Activated CD4-positive, alpha-beta T cell treated with anti-CD3 and anti-CD28 coated beads, Interleukin-2, amount 50 U/mL, for 1 hour (primary cell): ENCODE results near the gene ACER3.
"Not testable (repeated sequence)": the region's sequence is repeated elsewhere in the genome, so short reads cannot be mapped to it uniquely, and the experiment has no call there.

Experiments
- DNase-seq: peaks from one replicate; pipeline ENCODE4 v3.0.0-alpha.2; 2020

Gene ACER3

DNA sequence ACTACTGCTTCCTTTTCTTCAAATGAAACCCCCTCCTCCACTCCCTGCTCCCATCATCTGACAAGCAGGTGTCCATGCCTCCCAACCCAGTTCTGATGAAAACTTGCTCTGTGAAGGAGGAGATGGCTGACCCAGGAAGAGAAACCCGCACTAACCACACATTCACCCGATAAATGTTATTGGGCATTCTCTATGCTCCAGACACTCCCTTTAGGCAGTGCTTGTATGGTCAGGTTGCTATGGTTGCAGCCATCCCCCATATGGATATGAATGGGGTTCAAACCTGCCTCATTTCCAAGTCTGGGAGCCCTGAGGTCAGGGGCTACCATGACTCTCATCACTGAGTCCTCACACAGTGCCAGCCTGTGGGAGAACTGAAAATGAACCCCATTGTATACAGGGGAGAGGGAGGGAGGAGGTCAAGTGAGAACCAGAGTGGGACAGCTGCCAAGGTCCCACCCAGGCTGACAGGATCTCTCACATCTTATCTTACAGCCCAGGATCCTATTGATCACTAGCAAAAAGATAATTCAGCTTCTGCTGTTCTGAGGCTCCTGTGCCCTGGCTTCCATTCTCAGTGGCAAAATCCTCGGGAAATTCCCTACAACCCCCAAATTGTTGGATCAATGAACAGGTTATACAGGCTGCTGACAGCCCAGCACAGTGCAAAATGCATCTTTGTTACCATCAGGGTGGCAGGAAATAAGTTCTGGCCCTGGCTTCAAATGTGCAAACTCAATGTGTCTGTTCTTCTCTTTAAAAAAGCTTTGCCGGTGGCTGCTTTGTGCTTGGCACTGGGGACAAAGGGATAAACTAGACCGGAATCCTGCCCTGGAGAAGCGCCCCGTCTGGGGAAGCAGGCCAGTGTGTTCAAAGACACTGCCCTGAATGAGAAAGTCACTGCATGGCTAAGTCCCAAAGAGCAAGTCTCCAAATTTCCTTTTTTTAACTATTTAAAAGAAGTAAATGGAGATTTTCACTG is 22.7 kb upstream of the ACER3 start:
- no peak for DNase-seq

DNA sequence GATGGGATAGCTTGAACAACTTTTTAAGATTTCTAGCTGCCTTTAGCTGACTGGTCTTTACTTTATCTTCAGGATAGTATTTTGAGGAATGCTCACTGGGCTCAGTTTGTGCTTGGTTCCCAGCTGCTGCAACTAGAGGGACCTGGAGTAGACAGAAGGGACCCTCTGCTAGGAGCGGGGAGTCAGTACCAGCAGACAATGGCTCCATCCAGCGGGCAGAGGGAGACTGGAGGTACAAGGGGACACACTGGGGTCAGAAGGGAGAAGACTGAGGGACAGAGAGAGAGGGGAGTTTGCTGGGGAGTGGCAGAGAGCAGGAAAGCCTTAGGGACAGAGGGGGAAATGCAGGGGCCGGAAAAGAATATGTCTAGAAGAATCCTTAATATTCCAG is 22.0 kb upstream of the ACER3 start:
- no peak for DNase-seq

DNA sequence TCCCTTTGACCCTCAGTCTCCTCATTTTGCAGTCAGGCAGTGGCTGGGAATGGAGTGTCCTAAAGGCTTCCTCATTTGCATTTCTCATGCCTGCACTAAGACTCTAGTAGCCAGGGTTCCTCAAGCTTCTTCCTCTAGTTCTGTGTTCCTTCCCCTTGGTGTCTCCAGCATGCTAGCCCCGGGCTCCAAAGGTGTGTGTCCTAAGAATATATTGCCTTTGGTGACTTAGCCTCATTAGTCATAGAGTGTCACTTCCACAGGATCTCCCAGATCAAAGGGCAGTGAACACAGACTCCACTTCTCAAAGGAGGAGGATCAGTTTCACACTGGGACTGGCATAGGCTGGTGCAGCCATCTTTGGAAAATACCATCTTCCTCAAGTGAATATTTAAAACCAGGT is 21.4 kb upstream of the ACER3 start:
- no peak for DNase-seq

DNA sequence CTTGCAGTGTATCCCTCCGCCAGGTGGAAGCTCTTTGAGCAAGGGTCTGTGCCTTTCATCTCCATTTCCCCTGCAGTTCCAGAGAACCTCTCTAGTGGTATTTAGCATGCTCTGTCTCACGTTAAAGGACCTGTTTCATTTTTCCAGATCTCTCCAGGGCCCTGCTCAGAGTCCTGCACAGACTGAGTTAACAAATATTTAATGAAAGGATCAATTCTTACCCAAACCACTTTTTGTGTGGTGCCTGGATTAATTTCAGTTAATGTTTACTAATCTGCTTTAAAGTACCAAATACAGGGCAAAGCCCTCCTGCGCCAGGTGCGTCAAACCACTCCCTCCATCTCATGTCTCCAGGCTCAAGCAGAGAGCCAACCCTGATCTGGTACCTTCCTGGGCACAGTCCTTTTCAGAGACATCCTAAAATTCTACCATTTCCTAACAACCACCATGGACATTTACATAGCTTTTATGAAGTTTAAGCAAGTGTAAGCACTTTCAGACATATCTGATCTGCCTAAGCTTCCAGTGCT is 18.7 kb upstream of the ACER3 start:
- DNase-seq: no peak

DNA sequence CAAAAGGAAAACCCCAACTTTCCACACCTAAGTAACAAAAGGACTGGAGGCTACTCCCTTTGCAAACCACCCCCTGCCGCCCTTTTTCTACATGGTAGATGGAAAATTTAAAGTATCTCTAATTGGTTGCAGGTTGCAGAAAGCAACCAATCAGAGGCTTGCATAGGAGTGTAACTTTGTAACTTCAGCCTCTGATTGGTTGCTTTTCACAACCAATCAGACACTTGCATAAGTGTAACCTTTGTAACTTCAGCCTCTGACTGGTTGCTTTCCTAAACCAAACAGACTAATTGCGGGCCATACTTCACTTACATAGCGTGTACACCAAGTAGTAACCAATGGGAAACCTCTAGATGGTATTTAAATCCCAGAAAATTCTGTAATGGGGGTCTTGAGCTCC is 16.8 kb upstream of the ACER3 start:
- DNase-seq: no peak

- no peak for DNase-seq
Measured at GRCh38 chr11:76844511-76844910, 16.2 kb upstream of the ACER3 start.

DNA sequence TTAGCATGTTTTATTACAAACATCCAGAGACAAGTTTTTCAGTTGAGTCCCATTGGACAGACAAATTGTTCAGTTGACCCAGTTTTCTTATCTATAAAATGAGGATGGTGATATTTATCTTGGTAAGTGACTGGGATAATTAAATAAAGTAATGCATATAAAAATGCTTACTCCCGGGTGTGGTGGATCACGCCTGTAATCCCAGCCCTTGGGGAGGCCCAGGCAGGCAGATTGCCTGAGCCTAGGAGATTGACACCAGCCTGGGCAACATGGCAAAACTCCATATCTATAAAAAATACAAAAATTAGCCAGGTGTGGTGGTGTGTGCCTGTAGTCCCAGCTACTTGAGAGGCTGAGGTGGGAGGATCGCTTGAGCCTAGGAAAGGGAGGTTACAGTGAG is 15.6 kb upstream of the ACER3 start:
- no peak for DNase-seq

DNA sequence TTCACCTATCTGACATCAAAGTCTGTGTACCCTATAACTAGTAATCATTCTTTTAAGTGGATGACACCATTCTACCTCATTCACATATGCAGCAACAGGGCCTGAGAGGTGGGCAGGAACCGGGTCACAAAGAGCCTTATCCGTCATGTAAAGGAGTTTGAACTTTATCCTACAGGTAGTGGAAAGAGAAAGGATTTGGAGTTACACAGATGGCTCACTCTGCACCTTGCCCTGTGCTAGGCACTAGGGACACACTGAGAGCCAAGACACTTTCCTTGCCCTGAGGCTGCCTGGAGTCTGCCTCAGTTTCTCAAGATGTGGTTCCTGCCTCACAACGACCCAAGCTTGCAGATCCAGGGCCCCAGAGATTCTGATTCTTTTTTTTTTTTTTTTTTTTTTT is 14.3 kb upstream of the ACER3 start:
- no peak for DNase-seq

GRCh38 chr11:76849376-76849775 is 11.3 kb upstream of the ACER3 start:
- no peak for DNase-seq

DNA sequence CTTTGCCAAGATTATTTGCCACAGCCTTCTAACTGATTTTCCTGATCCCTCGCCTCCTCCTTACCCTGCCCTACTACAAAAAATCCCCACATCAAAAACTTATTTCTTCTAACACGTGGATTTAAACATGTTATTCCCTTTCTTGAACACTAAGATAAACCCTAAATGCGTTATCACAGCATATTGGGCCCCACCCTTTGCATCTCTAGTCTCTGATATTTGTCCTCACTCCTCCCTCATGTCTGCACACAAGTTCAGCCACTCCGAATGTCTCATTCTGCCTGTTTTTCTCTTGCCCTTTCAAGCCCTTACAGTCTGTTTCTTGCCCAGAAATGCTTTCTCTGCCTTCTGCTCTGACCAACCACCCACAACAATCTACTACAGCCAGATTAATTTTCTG is 10.6 kb upstream of the ACER3 start:
- no peak for DNase-seq

GRCh38 chr11:76850815-76851214 is 9.9 kb upstream of the ACER3 start:
- DNase-seq: no peak

- DNase-seq: no peak
Measured at GRCh38 chr11:76854709-76855108, 6.0 kb upstream of the ACER3 start.

GRCh38 chr11:76855670-76856069 is 5.0 kb upstream of the ACER3 start:
- DNase-seq: not testable (repeated sequence)

DNA sequence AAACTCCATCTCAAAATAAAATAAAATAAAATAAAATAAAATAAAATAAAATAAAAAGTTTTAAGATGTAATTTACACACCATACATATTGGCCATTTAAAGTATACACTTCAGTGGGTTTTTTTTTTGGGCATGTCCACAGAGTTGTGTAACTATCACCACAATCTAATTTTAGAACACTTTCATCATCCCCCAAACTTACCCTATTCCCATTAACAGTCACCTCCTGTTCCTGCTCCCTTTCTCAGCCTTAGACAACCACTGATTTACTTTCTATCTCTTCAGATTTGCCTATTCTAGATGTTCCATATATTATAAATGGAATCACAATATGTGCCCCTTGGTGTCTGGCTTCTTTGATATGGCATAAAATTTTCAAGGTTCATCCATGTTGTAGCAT is 4.6 kb upstream of the ACER3 start:
- DNase-seq: no peak

- no peak for DNase-seq
Measured at GRCh38 chr11:76856571-76856970, 4.1 kb upstream of the ACER3 start.

DNA sequence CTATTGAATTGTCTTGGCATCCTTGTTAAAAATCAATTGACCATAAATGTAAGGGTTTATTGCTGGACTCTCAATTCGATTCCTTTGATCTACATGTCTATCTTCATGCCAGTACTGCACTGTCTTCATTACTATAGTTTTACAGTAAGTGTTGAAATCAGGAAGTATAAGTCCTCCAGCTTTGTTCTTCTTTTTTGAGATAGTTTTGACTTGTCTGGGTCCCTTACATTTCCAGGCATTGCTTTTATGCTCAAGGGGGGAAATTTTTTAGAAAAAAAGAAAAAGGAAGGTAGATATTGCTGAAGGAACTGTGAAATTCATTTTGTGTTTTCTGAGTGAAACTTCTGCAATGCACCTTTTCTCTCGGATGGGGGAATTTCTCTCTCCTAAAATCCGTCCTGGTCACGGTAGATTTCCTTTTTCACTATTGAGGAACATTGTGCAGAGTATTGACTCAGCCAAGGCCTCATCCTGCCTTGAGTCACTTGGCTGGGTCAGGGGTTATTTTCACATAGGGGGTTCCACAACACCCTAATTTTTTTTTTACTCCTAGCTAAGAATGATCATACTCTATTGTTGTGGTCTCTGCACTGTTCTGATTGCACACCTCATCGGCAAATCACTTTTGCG is 2.8 kb upstream of the ACER3 start:
- no peak for DNase-seq

GRCh38 chr11:76859708-76860227 is 950 bp upstream of the ACER3 start:
- no peak for DNase-seq

DNA sequence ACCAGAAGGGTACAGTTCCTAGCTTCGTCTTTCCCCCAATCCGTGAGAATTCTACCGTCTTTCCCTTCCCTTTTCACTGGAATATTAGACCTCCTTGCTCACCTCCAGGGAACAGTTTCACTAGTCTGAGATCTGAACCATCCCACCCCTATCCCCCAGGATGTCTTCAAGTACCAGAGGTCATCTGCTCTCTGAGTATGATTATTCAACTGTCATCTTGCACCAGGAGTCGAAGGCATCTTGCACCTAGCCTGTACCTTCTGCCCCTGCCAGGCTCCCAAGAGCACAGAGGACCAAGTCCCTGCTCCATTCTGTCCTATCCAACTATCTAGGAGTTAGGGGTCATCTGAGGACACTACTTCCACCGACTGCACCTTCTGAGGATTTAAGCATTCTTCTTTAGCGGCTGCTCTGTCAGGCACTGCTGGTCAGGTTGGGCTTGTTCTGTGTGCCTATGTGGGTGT is 804 bp downstream of the ACER3 start:
- DNase-seq: no peak

DNA sequence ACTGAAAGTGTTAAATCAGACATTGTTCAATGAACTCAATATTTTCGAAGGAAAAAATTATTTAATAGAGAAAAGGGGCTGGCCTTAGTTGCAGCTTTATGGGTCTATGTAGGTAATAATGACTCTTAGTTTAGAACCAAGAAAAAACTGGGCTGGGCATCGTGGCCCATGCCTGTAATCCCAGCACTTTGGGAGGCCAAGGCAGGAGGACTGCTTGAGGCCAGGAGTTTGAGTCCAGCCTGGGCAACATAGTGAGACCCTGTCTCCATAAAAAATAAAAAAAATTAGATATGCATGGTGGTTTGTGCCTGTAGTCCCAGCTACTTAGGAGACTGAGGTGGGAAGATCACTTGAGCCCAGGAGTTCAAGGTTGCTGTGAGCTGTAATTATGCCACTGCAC is 2.1 kb downstream of the ACER3 start:
- DNase-seq: not testable (repeated sequence)

- DNase-seq: no peak
Measured at GRCh38 chr11:76863196-76863777, 2.6 kb downstream of the ACER3 start.

DNA sequence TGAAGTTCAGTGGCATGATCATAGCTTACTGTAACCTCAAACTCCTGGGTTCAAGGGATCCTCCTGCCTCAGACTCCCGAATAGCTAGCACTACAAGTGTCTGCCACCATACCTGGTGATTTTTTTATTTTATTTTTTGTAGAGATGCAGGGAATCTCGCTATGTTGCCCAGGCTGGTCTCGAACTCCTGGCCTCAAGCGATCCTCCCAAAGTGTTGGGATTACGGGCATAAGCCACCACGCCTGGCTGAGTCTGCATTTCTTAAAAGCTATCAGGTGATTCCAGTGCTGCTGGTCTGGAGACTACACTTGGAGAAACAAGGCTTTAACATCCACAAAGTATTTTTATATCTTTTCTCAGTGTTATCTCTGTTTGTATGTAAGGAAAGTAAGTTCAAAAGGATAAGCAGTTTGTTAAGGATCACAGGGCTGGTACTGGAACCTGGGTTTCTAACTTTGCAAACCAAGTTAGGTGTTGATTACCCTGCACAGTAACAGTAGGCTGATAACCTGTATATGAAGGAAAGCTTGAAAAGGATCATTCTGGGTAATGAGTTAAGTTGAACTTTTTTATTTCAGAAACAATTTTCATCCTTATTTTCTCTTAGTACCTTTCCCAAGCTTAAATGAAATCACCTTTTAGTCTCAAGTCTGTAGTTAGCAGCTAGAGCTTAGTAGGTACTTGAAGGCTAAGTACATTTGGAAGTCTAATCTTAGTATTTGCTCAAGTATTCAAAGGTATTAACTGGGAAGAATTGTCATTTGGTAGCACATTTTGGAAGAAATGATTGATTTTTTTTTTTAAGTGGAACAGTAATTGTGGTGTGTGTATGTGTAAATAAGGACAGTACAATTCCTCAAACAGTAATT is 12.5 kb downstream of the ACER3 start:
- DNase-seq: no peak

DNA sequence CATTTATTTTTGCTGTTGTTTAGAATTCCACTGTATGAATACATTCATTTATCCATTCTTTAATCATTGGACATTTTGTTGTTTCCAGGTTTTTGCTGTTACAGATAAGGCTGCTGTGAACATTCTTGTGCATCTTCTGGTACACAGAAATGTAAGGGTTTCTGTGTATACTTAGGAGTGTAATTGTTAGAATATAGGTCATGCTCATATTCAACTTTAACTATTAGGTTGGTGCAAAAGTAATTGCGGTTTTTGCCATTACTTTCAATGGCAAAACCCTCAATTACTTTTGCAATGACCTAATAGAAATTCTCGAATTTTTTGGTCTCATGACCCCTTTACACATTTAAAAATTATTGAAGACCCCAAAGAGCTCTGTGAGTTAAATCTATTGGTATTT is 17.3 kb downstream of the ACER3 start:
- no peak for DNase-seq
